ENCODE measurements around the gene ENO1.

GRCh38 chr1:8905582-8906191 lies 27.2 kb upstream of the ENO1 start:
- no peak for TF ChIP-seq POLR2A (IDR thresholded peaks at IDR 0.05; ENCODE audit: low read length)
- TF ChIP-seq GATA1 (IDR thresholded peaks at IDR 0.05; ENCODE audit: low read depth, low read length): no peak
